H1 (cell line): Measurements from ENCODE around the gene PDE4B. TPM values are rescaled to one million over a fixed set of nuclear protein-coding genes. Genes with fewer than 3 reads are reported as not detected.
A peak's percentile ranks its signal among the peaks of the same experiment; 100 is the strongest.

Experiments used
- CTCF ChIA-PET: fragments of 300-600 bp; sonication (Branson Sonifier 250); formaldehyde crosslinking; loops from one replicate; lab custom pipeline; 2021; ENCODE audit not compliant: partially characterized antibody; lab: Charles Lee
- POLR2A ChIA-PET: fragments of 300-600 bp; sonication (Branson Sonifier 250); formaldehyde crosslinking; loops from one replicate; lab custom pipeline; 2021; ENCODE audit warnings: inconsistent platforms; ENCODE audit not compliant: partially characterized antibody; lab: Charles Lee
- DNase-seq, 2 experiments: peaks; one replicate each; pipeline versions ENCODE4 v3.0.0 to v3.0.0-alpha.2; 2010 to 2022; ENCODE audit warnings: low spot score in 2 of 2, low read depth in 1 of 2, mixed read lengths in 1 of 2
- FAIRE-seq: peaks from 2 replicates; lab custom pipeline; 2011; peaks lifted over from hg19 to GRCh38; lab: Jason Lieb, UNC
- H2AFZ ChIP-seq: 2 replicates; pipeline ENCODE4 v1.8.1; 2012; ENCODE audit warnings: low read length, inconsistent platforms
- H2AK5ac ChIP-seq: 2 replicates; pipeline ENCODE4 v1.6.1; 2013; ENCODE audit warnings: low read depth, low read length
- H2BK120ac ChIP-seq: replicated peaks from 2 replicates; pipeline ENCODE3; 2013; ENCODE audit warnings: low read depth, low read length, inconsistent platforms
- H2BK12ac ChIP-seq: 2 replicates; pipeline ENCODE4 v1.6.1; 2013; ENCODE audit warnings: low read depth, low read length
- H2BK15ac ChIP-seq: 2 replicates; pipeline ENCODE4 v1.6.1; 2013; ENCODE audit warnings: low read length
- H2BK20ac ChIP-seq: 2 replicates; pipeline ENCODE4 v1.6.1; 2013; ENCODE audit warnings: low read length
- H2BK5ac ChIP-seq: 2 replicates; pipeline ENCODE4 v1.6.1; 2013; ENCODE audit warnings: low read depth, low read length
- H3K14ac ChIP-seq: 2 replicates; pipeline ENCODE4 v1.6.1; 2013; ENCODE audit warnings: inconsistent platforms; ENCODE audit not compliant: insufficient read length
- H3K18ac ChIP-seq: 2 replicates; pipeline ENCODE4 v1.6.1; 2013; ENCODE audit warnings: low read length; ENCODE audit errors: extremely low read depth
- H3K23ac ChIP-seq: 2 replicates; pipeline ENCODE4 v1.6.1; 2013; ENCODE audit warnings: inconsistent platforms; ENCODE audit not compliant: insufficient read length
- H3K23me2 ChIP-seq: 2 replicates; pipeline ENCODE4 v1.6.1; 2013; ENCODE audit warnings: low read depth, low read length
- H3K27ac ChIP-seq: 2 replicates; pipeline ENCODE4 v1.6.1; 2011; ENCODE audit warnings: low read depth, low read length, inconsistent platforms
- H3K27me3 ChIP-seq, 4 experiments: replicated peaks in 1 of 4; 1 replicate in 1 of 4; 2 replicates in 3 of 4; pipeline versions ENCODE4 v1.6.1 to v1.8.1; 2011 to 2013; ENCODE audit warnings: low read length in 3 of 4, mild to moderate bottlenecking in 3 of 4, inconsistent platforms in 2 of 4, mixed read lengths in 2 of 4, moderate library complexity in 1 of 4; ENCODE audit not compliant: control insufficient read depth in 3 of 4, insufficient read depth in 3 of 4; ENCODE audit errors: extremely low read depth in 1 of 4
- H3K36me3 ChIP-seq, 4 experiments: 2 replicates each; pipeline versions ENCODE4 v1.6.1 to v1.8.1; 2011 to 2013; ENCODE audit warnings: mild to moderate bottlenecking in 4 of 4, low read length in 3 of 4, moderate library complexity in 2 of 4, control low read depth in 1 of 4, inconsistent platforms in 1 of 4; ENCODE audit not compliant: insufficient read depth in 4 of 4, control insufficient read depth in 2 of 4
- H3K4ac ChIP-seq: replicated peaks from 2 replicates; pipeline ENCODE3; 2013; ENCODE audit warnings: low read length, low read depth, mixed read lengths, inconsistent platforms; ENCODE audit not compliant: insufficient read length
- H3K4me1 ChIP-seq, 4 experiments: replicated peaks in 1 of 4; 1 replicate in 1 of 4; 2 replicates in 3 of 4; pipeline versions ENCODE4 v1.6.1 to v1.8.1; 2011 to 2013; ENCODE audit warnings: low read length in 3 of 4, inconsistent platforms in 2 of 4, mixed read lengths in 1 of 4; ENCODE audit not compliant: insufficient read depth in 4 of 4, control insufficient read depth in 3 of 4
- H3K4me2 ChIP-seq, 2 experiments: 2 replicates each; pipeline versions ENCODE4 v1.6.1 to v1.8.1; 2011 to 2013; ENCODE audit warnings: low read depth in 2 of 2, low read length in 2 of 2, control low read depth in 1 of 2, inconsistent platforms in 1 of 2, mild to moderate bottlenecking in 1 of 2; ENCODE audit not compliant: insufficient read depth in 1 of 2
- H3K4me3 ChIP-seq, 4 experiments: fragments of 200-600, 300-600 bp in 1 of 4; sonication (generic), shearing (Covaris generic), sonication (Bioruptor Twin) in 1 of 4; 2 replicates each; pipeline versions ENCODE4 v1.5.1 to v1.8.1; 2011 to 2016; ENCODE audit warnings: low read length in 4 of 4, low read depth in 3 of 4, control low read depth in 2 of 4, inconsistent platforms in 2 of 4, mild to moderate bottlenecking in 2 of 4, mixed read lengths in 1 of 4, moderate library complexity in 1 of 4; ENCODE audit not compliant: insufficient read depth in 2 of 4; ENCODE audit errors: extremely low read depth in 1 of 4
- H3K56ac ChIP-seq: replicated peaks from 2 replicates; pipeline ENCODE3; 2013; ENCODE audit warnings: low read depth, mild to moderate bottlenecking, mixed read lengths, low read length, inconsistent platforms; ENCODE audit not compliant: insufficient read length
- H3K79me1 ChIP-seq: 2 replicates; pipeline ENCODE4 v1.6.1; 2013; ENCODE audit warnings: low read depth, low read length, control low read depth
- H3K79me2 ChIP-seq, 2 experiments: 2 replicates each; pipeline versions ENCODE4 v1.6.1 to v1.8.1; 2012 to 2013; ENCODE audit warnings: low read length in 2 of 2, mild to moderate bottlenecking in 2 of 2, inconsistent platforms in 1 of 2; ENCODE audit not compliant: insufficient read depth in 2 of 2, control insufficient read depth in 1 of 2
- H3K9ac ChIP-seq, 4 experiments: replicated peaks in 1 of 4; 1 replicate in 1 of 4; 2 replicates in 3 of 4; pipeline versions ENCODE4 v1.6.1 to v1.8.1; 2011 to 2013; ENCODE audit warnings: low read depth in 3 of 4, low read length in 3 of 4, control low read depth in 2 of 4, mild to moderate bottlenecking in 2 of 4, moderate library complexity in 2 of 4, inconsistent platforms in 1 of 4; ENCODE audit errors: extremely low read depth in 1 of 4
- H3K9me3 ChIP-seq, 2 experiments: 2 replicates each; pipeline versions ENCODE4 v1.6.1 to v1.8.1; 2012 to 2013; ENCODE audit warnings: mild to moderate bottlenecking in 2 of 2, moderate library complexity in 2 of 2, control low read depth in 1 of 2, inconsistent platforms in 1 of 2, low read depth in 1 of 2, low read length in 1 of 2, mixed read lengths in 1 of 2; ENCODE audit not compliant: insufficient read depth in 2 of 2
- H4K20me1 ChIP-seq, 2 experiments: replicated peaks in 1 of 2; 2 replicates each; pipeline versions ENCODE3 to v1.8.1; 2011 to 2013; ENCODE audit warnings: inconsistent platforms in 2 of 2, low read length in 2 of 2, mild to moderate bottlenecking in 1 of 2; ENCODE audit not compliant: insufficient read depth in 2 of 2, control insufficient read depth in 1 of 2
- H4K5ac ChIP-seq: 2 replicates; pipeline ENCODE4 v1.6.1; 2013; ENCODE audit warnings: low read length, low read depth, mixed read lengths, inconsistent platforms; ENCODE audit not compliant: insufficient read length
- H4K8ac ChIP-seq: 2 replicates; pipeline ENCODE4 v1.8.0; 2013; ENCODE audit warnings: mild to moderate bottlenecking, moderate library complexity, low read length, inconsistent platforms; ENCODE audit not compliant: insufficient read depth; ENCODE audit errors: extremely low read depth
- H4K91ac ChIP-seq: replicated peaks from 2 replicates; pipeline ENCODE3; 2013; ENCODE audit warnings: low read length, mixed read lengths, inconsistent platforms; ENCODE audit not compliant: insufficient read length
- ASH2L ChIP-seq: fragments of 200-600, 300-600 bp; sonication (generic); IDR thresholded peaks from one replicate; pipeline ENCODE4 v1.7.1; 2017; ENCODE audit warnings: low read length
- ATF3 ChIP-seq: IDR thresholded peaks from 2 replicates; pipeline ENCODE4 v1.6.1; 2011; ENCODE audit warnings: low read depth, mild to moderate bottlenecking, low read length; ENCODE audit not compliant: insufficient read depth
- BACH1 ChIP-seq: IDR thresholded peaks from 2 replicates; pipeline ENCODE4 v1.6.1; 2012; ENCODE audit warnings: low read length, improper control_type of control experiment
- BCL11A ChIP-seq, 2 experiments: IDR thresholded peaks; one replicate each; pipeline ENCODE4 v1.6.1; 2011; ENCODE audit warnings: low read depth in 2 of 2, low read length in 2 of 2, mild to moderate bottlenecking in 2 of 2
- CHD2 ChIP-seq: IDR thresholded peaks from 2 replicates; pipeline ENCODE4 v1.6.1; 2012; ENCODE audit warnings: low read length, improper control_type of control experiment
- GTF2F1 ChIP-seq: IDR thresholded peaks from 2 replicates; pipeline ENCODE4 v1.6.1; 2012; ENCODE audit warnings: low read depth, low read length, improper control_type of control experiment, borderline replicate concordance
- HDAC2 ChIP-seq, 2 experiments: fragments of 300-600 bp in 1 of 2; sonication (generic) in 1 of 2; IDR thresholded peaks; 2 replicates each; pipeline ENCODE4 v1.6.1; 2011 to 2012; ENCODE audit warnings: low read depth in 2 of 2, low read length in 2 of 2, mild to moderate bottlenecking in 2 of 2, moderate library complexity in 2 of 2, borderline replicate concordance in 1 of 2, inconsistent platforms in 1 of 2
- POLR2A ChIP-seq, 2 experiments: IDR thresholded peaks; 1 replicate in 1 of 2; 2 replicates in 1 of 2; pipeline ENCODE4 v1.6.1; 2011; ENCODE audit warnings: low read depth in 2 of 2, low read length in 2 of 2, mild to moderate bottlenecking in 2 of 2; ENCODE audit errors: control extremely low read depth in 1 of 2
- POU5F1 ChIP-seq: IDR thresholded peaks from 2 replicates; pipeline ENCODE4 v1.6.1; 2011; ENCODE audit warnings: low read depth, mild to moderate bottlenecking, low read length, moderate library complexity
- RBBP5 ChIP-seq: IDR thresholded peaks from 2 replicates; pipeline ENCODE4 v1.7.1; 2012; ENCODE audit warnings: low read depth, mild to moderate bottlenecking, inconsistent platforms, low read length, moderate library complexity, borderline replicate concordance
- RNF2 ChIP-seq: fragments of 200-900, 300-1000 bp; sonication (generic); IDR thresholded peaks from 2 replicates; pipeline ENCODE4 v1.7.1; 2016; ENCODE audit warnings: borderline replicate concordance, low read depth, mild to moderate bottlenecking, antibody characterized with exemption, low read length; ENCODE audit not compliant: poor library complexity, severe bottlenecking; ENCODE audit errors: missing control alignments
- RXRA ChIP-seq: IDR thresholded peaks from 2 replicates; pipeline ENCODE4 v1.6.1; 2011; ENCODE audit warnings: low read depth, mild to moderate bottlenecking, low read length, moderate library complexity; ENCODE audit not compliant: insufficient read depth
- SP4 ChIP-seq: IDR thresholded peaks from 2 replicates; pipeline ENCODE4 v1.6.1; 2012; ENCODE audit warnings: low read length, inconsistent platforms
- WGBS, 2 experiments: shearing (Covaris generic) in 1 of 2; methylation state at CpG; one replicate each; pipeline versions ENCODE4 v1.1.6 to v1.1.7; 2013 to 2015; ENCODE audit warnings: low lambda C conversion rate in 2 of 2, mixed read lengths in 2 of 2, inconsistent platforms in 1 of 2, low coverage in 1 of 2, missing lambda C conversion rate in 1 of 2; ENCODE audit not compliant: insufficient replicate concordance in 2 of 2, insufficient coverage in 1 of 2, insufficient read length in 1 of 2; ENCODE audit errors: extremely low coverage in 1 of 2, missing lambda C conversion rate in 1 of 2; 5-methylcytosine and 5-hydroxymethylcytosine counted together
- polyA plus RNA-seq, 7 experiments: library from polyadenylated mRNA; depleted of rRNA in 3 of 7; stranded (reverse) in 5 of 7; unstranded in 2 of 7; fragments of >200 nt in 5 of 7; fragments of 200-250 nt in 2 of 7; gene quantifications; 1 replicate in 5 of 7; 2 replicates in 1 of 7; 4 replicates in 1 of 7; pipeline versions ENCODE4 v1.2.1 to v1.2.3, GENCODE V29; 2011 to 2013; ENCODE audit warnings: missing spikeins in 2 of 7, mixed read lengths in 2 of 7
- total RNA-seq: library from RNA; stranded (reverse); fragmentation: NEBNext Ultra II Directional; extraction: Animal tissue kit (Norgen Biotek cat#: 25700); gene quantifications from 2 replicates; pipeline ENCODE4 v1.2.1, GENCODE V29; 2021

Gene PDE4B
- total and polyA plus RNA-seq, 2 of the 8 experiments (the other 6 are each of a cell fraction or from before 2014, with no cell fraction given), result 5.0 to 15.1 TPM

GRCh38 chr1:66336641-66336990, 543.9 kb downstream of the PDE4B start:
- Histone ChIP-seq H4K8ac (no peak overlapping the region), H3K4me1 (peaks cover 2 to 25% (median 13%) of the 10 kb centered on the region in 4 experiments; a peak in 5 of 7 replicates), H2BK120ac (no peak overlapping the region), H4K91ac (peak overlapping the region; percentile 7), H3K4me3 (no peak overlapping the region), H3K4me2 (no peak overlapping the region; a peak in 1 of 4 replicates), H2BK15ac (no peak overlapping the region; the same call in 1 of the 2 replicates), H3K4ac (no peak overlapping the region), H2AFZ (no peak overlapping the region), H3K23me2 (peaks cover 3% of the 10 kb centered on the region; the same call in 1 of the 2 replicates), H3K56ac (no peak overlapping the region), H3K36me3 (no peaks in the 10 kb centered on the region), H2AK5ac (no peak overlapping the region), H4K20me1 (no peaks in the 10 kb centered on the region), H3K9ac (no peak overlapping the region), H3K79me1 (no peaks in the 10 kb centered on the region; the same call in 1 of the 2 replicates), H2BK12ac (no peak overlapping the region), H3K23ac (no peak overlapping the region), H2BK20ac (no peak overlapping the region; the same call in 1 of the 2 replicates), H4K5ac (no peak overlapping the region), H3K9me3 (no peaks in the 10 kb centered on the region), H3K27ac (no peak overlapping the region), H2BK5ac (no peak overlapping the region), H3K14ac (no peak overlapping the region), H3K27me3 (no peaks in the 10 kb centered on the region; a peak in 1 of 7 replicates), H3K79me2 (peaks cover 0 to 53% of the 10 kb centered on the region in 2 experiments; a peak in 3 of 4 replicates), H3K18ac (no peak overlapping the region)
- WGBS, 2 experiments, result 91% methylated on average over 2 of the region's 2 CpGs; no CpG with 5 or more reads in 1 of the 2 experiments
- no peak for FAIRE-seq
- ChIA-PET CTCF (interaction anchor here (0.9 to 1.7 kb wide), 3 partner anchors 11 to 389 kb away, joined by 3 to 5 read pairs (median 3); no protein-coding TSS in a partner anchor), POLR2A (no interaction called here)
- no peak for DNase-seq
- no peak for TF ChIP-seq ATF3
- TF ChIP-seq HDAC2 (IDR thresholded peaks at IDR 0.05; ENCODE audit: borderline replicate concordance in 1 of 2, low read depth in 2 of 2, low read length in 2 of 2), result no peak
- TF ChIP-seq GTF2F1, result no peak
- no peak for TF ChIP-seq RBBP5
- no peak for TF ChIP-seq SP4
- no peak for TF ChIP-seq CHD2
- no peak for TF ChIP-seq RXRA
- no peak for TF ChIP-seq BACH1
- no peak for TF ChIP-seq BCL11A (IDR thresholded peaks at IDR 0.05; ENCODE audit: low read depth in 2 of 2, low read length in 2 of 2)
- no peak for TF ChIP-seq POLR2A (IDR thresholded peaks at IDR 0.05; ENCODE audit: control extremely low read depth in 1 of 2, low read depth in 2 of 2, low read length in 2 of 2)
- no peak for TF ChIP-seq ASH2L
- TF ChIP-seq RNF2, result no peak
- TF ChIP-seq POU5F1, result no peak
